Measurements from ENCODE around the gene NRN1.
"Not testable (repeated sequence)": the region's sequence is repeated elsewhere in the genome, so short reads cannot be mapped to it uniquely, and the experiment has no call there.

NRN1 gene

GRCh38 chr6:6006428-6007365 is at the start of gene NRN1:
Gene NRN1 (minus strand): TSS chr6:6006925. CDS start chr6:6006749, 176 bp downstream.
- peak; percentile 27 for DNase-seq

GRCh38 chr6:6052216-6052615 is 45.5 kb upstream of the NRN1 start:
- no peak for DNase-seq

GRCh38 chr6:6046716-6047115 is 40.0 kb upstream of the NRN1 start:
- no peak for DNase-seq

- no peak for DNase-seq
These were observed 33.3 kb upstream of the NRN1 start for GRCh38 chr6:6039946-6040509.

- DNase-seq, result no peak
These were observed 30.5 kb upstream of the NRN1 start for GRCh38 chr6:6037179-6037578.

- DNase-seq, result no peak
These were observed 27.1 kb upstream of the NRN1 start for GRCh38 chr6:6033858-6034257.

- DNase-seq, result no peak
These were observed 19.9 kb upstream of the NRN1 start for GRCh38 chr6:6026513-6027205.

GRCh38 chr6:6025736-6026135 is 19.0 kb upstream of the NRN1 start:
- DNase-seq, result no peak

- DNase-seq, result no peak
These were observed 17.5 kb upstream of the NRN1 start for GRCh38 chr6:6024220-6024619.

GRCh38 chr6:6022841-6023240 is 16.1 kb upstream of the NRN1 start:
- not testable (repeated sequence) for DNase-seq

- DNase-seq, result peak; percentile 72
These were observed 2.1 kb upstream of the NRN1 start for GRCh38 chr6:6008648-6009421.

GRCh38 chr6:6008089-6008647 is 1.4 kb upstream of the NRN1 start:
- DNase-seq, result no peak

- peak; percentile 47 for DNase-seq
These were observed 802 bp upstream of the NRN1 start for GRCh38 chr6:6007366-6008088.

- no peak for DNase-seq
These were observed 708 bp downstream of the NRN1 start for GRCh38 chr6:6006006-6006427.

- no peak for DNase-seq
These were observed 1.4 kb downstream of the NRN1 start for GRCh38 chr6:6005051-6006005.

- DNase-seq, result no peak
These were observed 2.2 kb downstream of the NRN1 start for GRCh38 chr6:6004390-6004995.

GRCh38 chr6:6003621-6004366 is 2.9 kb downstream of the NRN1 start:
- DNase-seq, result no peak

GRCh38 chr6:6002848-6003620 is 3.7 kb downstream of the NRN1 start:
- DNase-seq, result no peak
